Hippocampal formation (tissue), 2 donors: ENCODE measurements around the gene ZNF799.
"Not testable (repeated sequence)": the region's sequence is repeated elsewhere in the genome, so short reads cannot be mapped to it uniquely, and the experiment has no call there.

Source experiments
- DNase-seq, 2 donors: peaks; one replicate each; lab custom pipeline; 2025; lab: John Stamatoyannopoulos, UW

The ZNF799 gene

GRCh38 chr19:12362236-12362635, 38.8 kb downstream of the ZNF799 start:
- DNase-seq: not testable (repeated sequence)

GRCh38 chr19:12353375-12353774, 47.7 kb downstream of the ZNF799 start:
- DNase-seq: no peak

- DNase-seq: no peak
Measured at GRCh38 chr19:12350890-12351197, 50.2 kb downstream of the ZNF799 start.

DNA sequence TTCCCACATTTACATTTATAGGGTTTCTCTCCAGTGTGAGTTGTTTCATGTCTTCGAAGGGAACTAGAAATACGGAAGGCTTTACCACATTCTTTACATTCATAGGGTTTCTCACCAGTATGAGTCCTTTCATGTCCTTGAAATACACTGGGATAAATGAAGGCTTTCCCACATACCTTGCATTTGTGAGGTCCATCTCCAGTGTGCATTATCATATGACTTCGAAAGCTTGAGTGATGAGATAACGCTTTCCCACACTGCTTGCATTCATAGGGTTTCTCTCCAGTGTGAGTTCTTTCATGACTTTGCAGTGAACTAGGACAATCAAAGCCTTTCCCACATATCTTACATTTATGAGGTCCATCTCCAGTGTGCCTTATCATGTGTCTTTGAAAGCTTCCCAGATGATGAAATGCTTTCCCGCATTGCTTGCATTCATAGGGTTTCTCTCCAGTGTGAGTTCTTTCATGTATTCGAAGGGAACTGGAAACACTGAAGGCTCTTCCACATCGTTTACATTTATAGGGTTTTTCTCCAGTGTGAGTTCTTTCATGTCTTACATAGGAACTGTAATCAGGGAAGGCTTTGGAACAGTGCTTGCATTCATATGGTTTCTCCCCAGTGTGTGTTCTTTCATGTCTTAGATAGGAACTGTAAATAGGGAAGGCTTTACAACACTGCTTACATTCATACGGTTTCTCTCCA, 50.7 kb downstream of the ZNF799 start:
- DNase-seq: no peak

DNA sequence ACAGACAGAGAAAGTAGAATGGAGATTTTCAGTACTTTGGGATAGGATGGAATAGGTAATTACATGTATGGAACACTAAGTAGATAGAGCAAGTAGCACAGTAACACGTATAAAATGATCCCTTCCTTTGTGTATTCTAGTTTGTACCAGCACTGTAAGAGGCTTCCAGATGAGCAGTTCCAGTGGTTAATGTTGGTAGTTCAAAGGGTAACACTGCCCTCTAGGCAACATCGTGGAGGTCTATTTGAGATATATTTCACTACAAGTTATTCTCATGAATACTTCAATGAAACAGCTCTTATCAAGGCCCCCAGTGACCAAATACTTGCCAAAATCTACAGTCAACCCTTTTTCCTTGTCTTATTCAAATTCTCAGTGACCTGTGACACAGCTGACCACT, 54.2 kb downstream of the ZNF799 start:
- DNase-seq: no peak

GRCh38 chr19:12345197-12345596, 55.9 kb downstream of the ZNF799 start:
- no peak for DNase-seq
